ENCODE results near the gene MTM1.

Gene MTM1

GRCh38 chrX:150581093-150581775 is 12.8 kb downstream of the MTM1 start:
- H4K20me1 ChIP-seq (ENCODE audit: low read depth, low read length), result no peaks in the 10 kb centered on the region
- no peak overlapping the region for H3K9ac ChIP-seq (ENCODE audit: low read length)
- H3K36me3 ChIP-seq (ENCODE audit: low read length), result no peaks in the 10 kb centered on the region
- H3K79me2 ChIP-seq (ENCODE audit: insufficient read depth, low read length), result no peaks in the 10 kb centered on the region
- H3K27ac ChIP-seq (ENCODE audit: low read depth, low read length), result no peak overlapping the region
- no peaks in the 10 kb centered on the region for H3F3A ChIP-seq (ENCODE audit: insufficient read depth)
- no peak overlapping the region for H3K4me2 ChIP-seq (ENCODE audit: low read depth, low read length, poor library complexity, severe bottlenecking)
- H3K27me3 ChIP-seq (ENCODE audit: low read length), result no peaks in the 10 kb centered on the region
- TF ChIP-seq CTCF (IDR thresholded peaks at IDR 0.05; ENCODE audit: insufficient read depth, low read length, poor library complexity, severe bottlenecking) (no peak), EZH2phosphoT487 (conservative IDR thresholded peaks at IDR 0.05; ENCODE audit: low read length) (no peak)
- H3K9me3 ChIP-seq (ENCODE audit: insufficient read depth, low read length), result no peaks in the 10 kb centered on the region
- no peak overlapping the region for H2AFZ ChIP-seq (ENCODE audit: low read depth, low read length, severe bottlenecking)
- no peaks in the 10 kb centered on the region for H3K9me2 ChIP-seq (replicated peaks; ENCODE audit: insufficient read depth, low read length)
- H3K4me3 ChIP-seq (ENCODE audit: insufficient read depth, low read length, poor library complexity, severe bottlenecking), result no peak overlapping the region

GRCh38 chrX:150582338-150582948 is 14.0 kb downstream of the MTM1 start:
- H3K36me3 ChIP-seq (ENCODE audit: low read length), result no peaks in the 10 kb centered on the region
- H3K9me3 ChIP-seq (ENCODE audit: insufficient read depth, low read length), result no peaks in the 10 kb centered on the region
- H4K20me1 ChIP-seq (ENCODE audit: low read depth, low read length), result no peaks in the 10 kb centered on the region
- H3K9me2 ChIP-seq (replicated peaks; ENCODE audit: insufficient read depth, low read length), result no peaks in the 10 kb centered on the region
- TF ChIP-seq CTCF (IDR thresholded peaks at IDR 0.05; ENCODE audit: insufficient read depth, low read length, poor library complexity, severe bottlenecking), result no peak
- TF ChIP-seq EZH2phosphoT487 (conservative IDR thresholded peaks at IDR 0.05; ENCODE audit: low read length), result no peak
- H3F3A ChIP-seq (ENCODE audit: insufficient read depth), result no peaks in the 10 kb centered on the region
- no peak overlapping the region for H2AFZ ChIP-seq (ENCODE audit: low read depth, low read length, severe bottlenecking)
- H3K9ac ChIP-seq (ENCODE audit: low read length), result no peak overlapping the region
- H3K4me3 ChIP-seq (ENCODE audit: insufficient read depth, low read length, poor library complexity, severe bottlenecking), result no peak overlapping the region
- no peaks in the 10 kb centered on the region for H3K79me2 ChIP-seq (ENCODE audit: insufficient read depth, low read length)
- H3K27me3 ChIP-seq (ENCODE audit: low read length), result no peaks in the 10 kb centered on the region
- H3K4me2 ChIP-seq (ENCODE audit: low read depth, low read length, poor library complexity, severe bottlenecking), result no peak overlapping the region
- no peak overlapping the region for H3K27ac ChIP-seq (ENCODE audit: low read depth, low read length)

- no peaks in the 10 kb centered on the region for H3K9me3 ChIP-seq (ENCODE audit: insufficient read depth, low read length)
- H3F3A ChIP-seq (ENCODE audit: insufficient read depth), result no peaks in the 10 kb centered on the region
- no peak overlapping the region for H2AFZ ChIP-seq (ENCODE audit: low read depth, low read length, severe bottlenecking)
- H3K4me2 ChIP-seq (ENCODE audit: low read depth, low read length, poor library complexity, severe bottlenecking), result no peak overlapping the region
- H4K20me1 ChIP-seq (ENCODE audit: low read depth, low read length), result no peaks in the 10 kb centered on the region
- H3K4me3 ChIP-seq (ENCODE audit: insufficient read depth, low read length, poor library complexity, severe bottlenecking), result no peak overlapping the region
- no peaks in the 10 kb centered on the region for H3K79me2 ChIP-seq (ENCODE audit: insufficient read depth, low read length)
- H3K9ac ChIP-seq (ENCODE audit: low read length), result no peak overlapping the region
- no peak overlapping the region for H3K27ac ChIP-seq (ENCODE audit: low read depth, low read length)
- no peak for TF ChIP-seq EZH2phosphoT487 (conservative IDR thresholded peaks at IDR 0.05; ENCODE audit: low read length)
- TF ChIP-seq CTCF (IDR thresholded peaks at IDR 0.05; ENCODE audit: insufficient read depth, low read length, poor library complexity, severe bottlenecking), result peak; percentile 54
- H3K36me3 ChIP-seq (ENCODE audit: low read length), result no peaks in the 10 kb centered on the region
- H3K9me2 ChIP-seq (replicated peaks; ENCODE audit: insufficient read depth, low read length), result no peaks in the 10 kb centered on the region
- no peaks in the 10 kb centered on the region for H3K27me3 ChIP-seq (ENCODE audit: low read length)
Observed at GRCh38 chrX:150587585-150588503, 19.4 kb downstream of the MTM1 start.

All from SU-DHL-6 (cell line).